Prostate gland (tissue), 2 donors: ENCODE measurements around the gene TMCO1.

ENCODE experiments used
- POLR2A ChIP-seq: fragments of 450-650 bp; IDR thresholded peaks from one replicate; pipeline ENCODE4 v1.6.1; 2016; ENCODE audit warnings: antibody characterized with exemption, mild to moderate bottlenecking
- POLR2AphosphoS5 ChIP-seq: sonication (generic); formaldehyde crosslinking; IDR thresholded peaks from one replicate; pipeline ENCODE4 v1.6.1; 2017; ENCODE audit warnings: antibody characterized with exemption
- TF ChIP-seq, protein P1 (sequence below), 4 experiments: fragments of 200-600 bp in 2 of 4; fragments of 450-650 bp in 2 of 4; sonication (generic) in 2 of 4; IDR thresholded peaks; 1 replicate in 3 of 4; 2 replicates in 1 of 4; pipeline ENCODE4 v1.5.1; 2016 to 2019; ENCODE audit warnings: antibody characterized with exemption in 4 of 4, mild to moderate bottlenecking in 2 of 4, moderate library complexity in 2 of 4

DNA sequence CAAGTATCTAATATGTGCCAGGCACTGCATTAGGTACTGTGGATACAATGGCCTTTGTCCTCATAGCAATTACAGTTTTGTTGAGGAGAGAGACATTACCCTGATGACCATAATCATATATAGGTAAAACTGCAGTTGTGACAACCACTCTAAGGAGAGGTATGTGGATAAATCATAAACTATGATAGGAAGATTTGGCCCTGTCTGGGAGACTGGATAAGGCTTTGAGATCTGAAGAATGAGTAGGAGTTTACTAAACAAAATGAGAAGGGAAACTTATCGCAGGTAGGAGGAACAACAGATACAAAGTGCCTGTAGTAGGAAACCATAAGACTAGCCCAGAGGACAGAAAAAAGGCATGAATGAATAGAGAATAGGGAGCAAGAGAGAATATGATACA is 4.4 kb downstream of the TMCO1 start:
- TF ChIP-seq, protein P1, sequence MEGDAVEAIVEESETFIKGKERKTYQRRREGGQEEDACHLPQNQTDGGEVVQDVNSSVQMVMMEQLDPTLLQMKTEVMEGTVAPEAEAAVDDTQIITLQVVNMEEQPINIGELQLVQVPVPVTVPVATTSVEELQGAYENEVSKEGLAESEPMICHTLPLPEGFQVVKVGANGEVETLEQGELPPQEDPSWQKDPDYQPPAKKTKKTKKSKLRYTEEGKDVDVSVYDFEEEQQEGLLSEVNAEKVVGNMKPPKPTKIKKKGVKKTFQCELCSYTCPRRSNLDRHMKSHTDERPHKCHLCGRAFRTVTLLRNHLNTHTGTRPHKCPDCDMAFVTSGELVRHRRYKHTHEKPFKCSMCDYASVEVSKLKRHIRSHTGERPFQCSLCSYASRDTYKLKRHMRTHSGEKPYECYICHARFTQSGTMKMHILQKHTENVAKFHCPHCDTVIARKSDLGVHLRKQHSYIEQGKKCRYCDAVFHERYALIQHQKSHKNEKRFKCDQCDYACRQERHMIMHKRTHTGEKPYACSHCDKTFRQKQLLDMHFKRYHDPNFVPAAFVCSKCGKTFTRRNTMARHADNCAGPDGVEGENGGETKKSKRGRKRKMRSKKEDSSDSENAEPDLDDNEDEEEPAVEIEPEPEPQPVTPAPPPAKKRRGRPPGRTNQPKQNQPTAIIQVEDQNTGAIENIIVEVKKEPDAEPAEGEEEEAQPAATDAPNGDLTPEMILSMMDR (IDR thresholded peaks at IDR 0.05) = no peak
- TF ChIP-seq POLR2A = no peak
- no peak for TF ChIP-seq POLR2AphosphoS5
